WTC11 (cell line): ENCODE results near the gene OR10A6. TPM values are rescaled to one million over a fixed set of nuclear protein-coding genes. Genes with fewer than 3 reads are reported as not detected.
A peak's percentile ranks its signal among the peaks of the same experiment; 100 is the strongest.

ENCODE experiments used
- ATAC-seq: fragments of 200-7000 bp; cut with Tn5 transposase; 2 replicates; pipeline ENCODE4 v1.10.0; 2021; ENCODE audit warnings: mild to moderate bottlenecking, moderate library complexity
- CTCF ChIA-PET: fragments of 300-600 bp; sonication (Branson Sonifier 250); formaldehyde crosslinking; loops from one replicate; lab custom pipeline; 2021; ENCODE audit warnings: antibody characterized with exemption; lab: Charles Lee
- POLR2A ChIA-PET: fragments of 350-600 bp; sonication (Branson Sonifier 250); formaldehyde crosslinking; loops from one replicate; lab custom pipeline; 2021; ENCODE audit warnings: antibody characterized with exemption; lab: Charles Lee
- DNase-seq: peaks from one replicate; pipeline ENCODE4 v3.0.0; 2021; ENCODE audit warnings: low spot score
- H3K27ac Mint-ChIP-seq: 2 replicates; pipeline ENCODE4 v1.8.0; 2021; ENCODE audit warnings: mixed read lengths
- H3K27me3 Mint-ChIP-seq: 2 replicates; pipeline ENCODE4 v1.8.0; 2021; ENCODE audit warnings: low read depth, mild to moderate bottlenecking, moderate library complexity, mixed read lengths
- H3K36me3 Mint-ChIP-seq: 2 replicates; pipeline ENCODE4 v1.8.0; 2021; ENCODE audit warnings: mixed read lengths
- H3K4me1 Mint-ChIP-seq: 2 replicates; pipeline ENCODE4 v1.8.0; 2022; ENCODE audit warnings: mixed read lengths
- H3K4me3 Mint-ChIP-seq: 2 replicates; pipeline ENCODE4 v1.8.0; 2021; ENCODE audit warnings: mild to moderate bottlenecking, moderate library complexity, mixed read lengths
- H3K9me3 Mint-ChIP-seq: 2 replicates; pipeline ENCODE4 v1.8.0; 2021; ENCODE audit warnings: mixed read lengths
- AR ChIP-seq: fragments of 250-450 bp; sonication (Bioruptor Pico); IDR thresholded peaks from 2 replicates; pipeline ENCODE4 v1.9.0; 2021; ENCODE audit warnings: mild to moderate bottlenecking
- ARID4B ChIP-seq: sonication (generic); formaldehyde crosslinking; IDR thresholded peaks from 2 replicates; pipeline ENCODE4 v1.8.0; 2023; ENCODE audit warnings: missing genetic modification reagents, mild to moderate bottlenecking, borderline replicate concordance
- ATF6 ChIP-seq: sonication (generic); formaldehyde crosslinking; IDR thresholded peaks from 2 replicates; pipeline ENCODE4 v1.8.1; 2023; ENCODE audit warnings: mild to moderate bottlenecking, missing genetic modification reagents
- CBFB ChIP-seq: sonication (generic); formaldehyde crosslinking; IDR thresholded peaks from 2 replicates; pipeline ENCODE4 v1.8.1; 2022; ENCODE audit warnings: mild to moderate bottlenecking, low read depth, missing genetic modification reagents
- CREB1 ChIP-seq: sonication (generic); formaldehyde crosslinking; IDR thresholded peaks from 2 replicates; pipeline ENCODE4 v1.8.0; 2023; ENCODE audit warnings: mild to moderate bottlenecking, missing genetic modification reagents
- E2F1 ChIP-seq: sonication (generic); formaldehyde crosslinking; IDR thresholded peaks from 2 replicates; pipeline ENCODE4 v1.8.0; 2022; ENCODE audit warnings: mild to moderate bottlenecking, missing genetic modification reagents
- EMX1 ChIP-seq: fragments of 250-450 bp; sonication (Bioruptor Pico); IDR thresholded peaks from 2 replicates; pipeline ENCODE4 v1.8.0; 2021; ENCODE audit warnings: mild to moderate bottlenecking
- ETV6 ChIP-seq: sonication (generic); formaldehyde crosslinking; IDR thresholded peaks from 2 replicates; pipeline ENCODE4 v1.8.1; 2022; ENCODE audit warnings: mild to moderate bottlenecking, missing genetic modification reagents
- FOXP1 ChIP-seq: sonication (generic); formaldehyde crosslinking; IDR thresholded peaks from 2 replicates; pipeline ENCODE4 v1.8.0; 2022; ENCODE audit warnings: missing genetic modification reagents, mild to moderate bottlenecking, moderate library complexity, borderline replicate concordance
- NFE2L1 ChIP-seq: sonication (generic); formaldehyde crosslinking; IDR thresholded peaks from 2 replicates; pipeline ENCODE4 v1.8.1; 2023; ENCODE audit warnings: missing genetic modification reagents
- NR2C2 ChIP-seq: sonication (generic); formaldehyde crosslinking; IDR thresholded peaks from 2 replicates; pipeline ENCODE4 v1.8.0; 2022; ENCODE audit warnings: mild to moderate bottlenecking, missing genetic modification reagents
- PRRX2 ChIP-seq: fragments of 250-450 bp; sonication (Bioruptor Pico); IDR thresholded peaks from 2 replicates; pipeline ENCODE4 v1.8.0; 2021; ENCODE audit warnings: mild to moderate bottlenecking
- USF2 ChIP-seq: sonication (generic); formaldehyde crosslinking; IDR thresholded peaks from 2 replicates; pipeline ENCODE4 v1.8.1; 2023; ENCODE audit warnings: mild to moderate bottlenecking, missing genetic modification reagents, moderate library complexity
- ZNF138 ChIP-seq: sonication (generic); formaldehyde crosslinking; conservative IDR thresholded peaks from 2 replicates; pipeline ENCODE4 v1.8.1; 2022; ENCODE audit warnings: mild to moderate bottlenecking, moderate library complexity, missing genetic modification reagents
- ZNF416 ChIP-seq: fragments of 250-450 bp; sonication (Bioruptor Pico); IDR thresholded peaks from 2 replicates; pipeline ENCODE4 v1.9.0; 2021; ENCODE audit warnings: mild to moderate bottlenecking, inconsistent platforms
- total RNA-seq: library from RNA; stranded (reverse); gene quantifications from 3 replicates; pipeline ENCODE4 v1.2.3, GENCODE V29; 2021
- TF ChIP-seq, protein P1 (sequence below): sonication (generic); formaldehyde crosslinking; IDR thresholded peaks from 2 replicates; pipeline ENCODE4 v1.8.1; 2022; ENCODE audit warnings: low read depth, mild to moderate bottlenecking, moderate library complexity, missing genetic modification reagents, borderline replicate concordance

Gene OR10A6
- total RNA-seq, 1 experiment from 2014 or later, result not detected

GRCh38 chr11:7969756-7970646 is 38.9 kb upstream of the OR10A6 start (continued):
- TF ChIP-seq ARID4B (no peak), PRRX2 (CRISPR knock-in tag) (no peak), E2F1 (CRISPR knock-in tag) (no peak)

GRCh38 chr11:7968686-7969085 is 37.6 kb upstream of the OR10A6 start:
- DNase-seq (no peak), ATAC-seq (no peak)
- Mint-ChIP-seq H3K4me1 (peaks cover 46% of the 10 kb centered on the region), H3K27ac (no peak overlapping the region), H3K4me3 (peak overlapping the region; percentile 46), H3K9me3 (peaks cover 12% of the 10 kb centered on the region), H3K36me3 (peaks cover 6% of the 10 kb centered on the region), H3K27me3 (no peaks in the 10 kb centered on the region; the same call in 1 of the 2 replicates)
- ChIA-PET POLR2A (interaction anchor here (0.7 kb wide), 2 partner anchors 18 to 32 kb away, joined by 3 to 4 read pairs; partner anchors contain the start of gene EIF3F), CTCF (interaction anchor here (0.6 to 1.9 kb wide), 3 partner anchors 18 to 62 kb away, joined by 3 to 10 read pairs (median 7); partner anchors contain the start of gene EIF3F)
- TF ChIP-seq FOXP1 (CRISPR knock-in tag) (no peak), USF2 (CRISPR knock-in tag) (no peak), NR2C2 (CRISPR knock-in tag) (no peak), EMX1 (no peak), CREB1 (CRISPR knock-in tag) (no peak), ZNF416 (CRISPR knock-in tag) (no peak), ATF6 (CRISPR knock-in tag) (no peak), ZNF138 (CRISPR knock-in tag) (no peak)

GRCh38 chr11:7967826-7968225 is 36.8 kb upstream of the OR10A6 start:
- POLR2A ChIA-PET, result interaction anchor here (0.5 to 0.7 kb wide), 2 partner anchors 19 to 59 kb away, joined by 3 read pairs; partner anchors contain the start of gene EIF3F
- TF ChIP-seq ETV6 (CRISPR knock-in tag), result no peak
- TF ChIP-seq, protein P1, sequence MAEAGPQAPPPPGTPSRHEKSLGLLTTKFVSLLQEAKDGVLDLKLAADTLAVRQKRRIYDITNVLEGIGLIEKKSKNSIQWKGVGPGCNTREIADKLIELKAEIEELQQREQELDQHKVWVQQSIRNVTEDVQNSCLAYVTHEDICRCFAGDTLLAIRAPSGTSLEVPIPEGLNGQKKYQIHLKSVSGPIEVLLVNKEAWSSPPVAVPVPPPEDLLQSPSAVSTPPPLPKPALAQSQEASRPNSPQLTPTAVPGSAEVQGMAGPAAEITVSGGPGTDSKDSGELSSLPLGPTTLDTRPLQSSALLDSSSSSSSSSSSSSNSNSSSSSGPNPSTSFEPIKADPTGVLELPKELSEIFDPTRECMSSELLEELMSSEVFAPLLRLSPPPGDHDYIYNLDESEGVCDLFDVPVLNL, result no peak
- TF ChIP-seq AR, result no peak
- TF ChIP-seq NFE2L1 (CRISPR knock-in tag), result no peak
- no peak for TF ChIP-seq USF2 (CRISPR knock-in tag)
- no peak for TF ChIP-seq CBFB
- no peak for TF ChIP-seq ZNF416 (CRISPR knock-in tag)

More at GRCh38 chr11:7967826-7968225, 36.8 kb upstream of the OR10A6 start:
- H3K27ac Mint-ChIP-seq, result no peak overlapping the region
- ATAC-seq (no peak), DNase-seq (no peak)
- CTCF ChIA-PET, result interaction anchor here (1.9 kb wide), 1 partner anchor 19 kb away, joined by 10 read pairs; the partner anchor contains the start of gene EIF3F
- no peak overlapping the region for H3K4me3 Mint-ChIP-seq
- peaks cover 46% of the 10 kb centered on the region for H3K4me1 Mint-ChIP-seq
- no peaks in the 10 kb centered on the region; the same call in 1 of the 2 replicates for H3K27me3 Mint-ChIP-seq
- peaks cover 6% of the 10 kb centered on the region for H3K36me3 Mint-ChIP-seq
- peaks cover 12% of the 10 kb centered on the region for H3K9me3 Mint-ChIP-seq
